CD4-positive, alpha-beta T cell (primary cell): ENCODE data around the gene DOLPP1. TPM values are rescaled to one million over a fixed set of nuclear protein-coding genes. Genes with fewer than 3 reads are reported as not detected.

Experiments
- ATAC-seq: fragments of 200-7000 bp; cut with Tn5 transposase; one replicate; pipeline ENCODE4 v1.10.0; 2022; ENCODE audit warnings: mild to moderate bottlenecking; ENCODE audit not compliant: poor library complexity
- CTCF ChIA-PET: fragments of 350-600 bp; sonication (Branson Sonifier 250); formaldehyde crosslinking; loops from one replicate; lab custom pipeline; 2021; ENCODE audit warnings: antibody characterized with exemption, inconsistent platforms; lab: Charles Lee
- POLR2A ChIA-PET: fragments of 350-600 bp; sonication (Branson Sonifier 250); formaldehyde crosslinking; loops from one replicate; lab custom pipeline; 2021; ENCODE audit warnings: antibody characterized with exemption, inconsistent platforms; lab: Charles Lee
- DNase-seq, 14 experiments: peaks; one replicate each; pipeline ENCODE4 v3.0.0-alpha.2; 2013 to 2020; ENCODE audit warnings: mixed read lengths in 2 of 14
- H3K27ac ChIP-seq, 2 donors: one replicate each; pipeline versions ENCODE4 v1.5.1 to v1.7.0; 2013; ENCODE audit warnings: low read length in 2 of 2, low read depth in 1 of 2, mild to moderate bottlenecking in 1 of 2
- H3K27me3 ChIP-seq, 2 experiments: 1 replicate in 1 of 2; 2 replicates in 1 of 2; pipeline versions ENCODE4 v1.6.1 to v1.7.0; 2013; ENCODE audit warnings: low read length in 2 of 2, control low read depth in 1 of 2, mild to moderate bottlenecking in 1 of 2, moderate library complexity in 1 of 2; ENCODE audit not compliant: insufficient read depth in 2 of 2, control insufficient read depth in 1 of 2
- H3K36me3 ChIP-seq: one replicate; pipeline ENCODE4 v1.6.1; 2013; ENCODE audit warnings: low read length, control low read depth; ENCODE audit not compliant: insufficient read depth
- H3K4me1 ChIP-seq: one replicate; pipeline ENCODE4 v1.6.1; 2013; ENCODE audit warnings: low read length, control low read depth; ENCODE audit not compliant: insufficient read depth
- H3K4me3 ChIP-seq: one replicate; pipeline ENCODE4 v1.5.1; 2013; ENCODE audit warnings: mild to moderate bottlenecking, low read length, moderate library complexity
- H3K9me3 ChIP-seq, 2 experiments: 1 replicate in 1 of 2; 2 replicates in 1 of 2; pipeline versions ENCODE4 v1.6.1 to v1.7.0; 2013; ENCODE audit warnings: low read length in 2 of 2, mild to moderate bottlenecking in 2 of 2, control low read depth in 1 of 2, moderate library complexity in 1 of 2; ENCODE audit not compliant: control insufficient read depth in 1 of 2, insufficient read depth in 1 of 2
- H3K27ac Mint-ChIP-seq: one replicate; pipeline ENCODE4 v1.8.0; 2020; ENCODE audit warnings: mixed read lengths
- H3K27me3 Mint-ChIP-seq: one replicate; pipeline ENCODE4 v1.8.0; 2021; ENCODE audit warnings: mixed read lengths
- H3K36me3 Mint-ChIP-seq: one replicate; pipeline ENCODE4 v1.8.0; 2021; ENCODE audit warnings: low read depth, mixed read lengths
- H3K4me1 Mint-ChIP-seq: one replicate; pipeline ENCODE4 v1.8.0; 2021; ENCODE audit warnings: low read depth, mixed read lengths
- H3K4me3 Mint-ChIP-seq: one replicate; pipeline ENCODE4 v1.8.0; 2020; ENCODE audit warnings: mild to moderate bottlenecking, mixed read lengths
- H3K9me3 Mint-ChIP-seq: one replicate; pipeline ENCODE4 v1.8.0; 2020; ENCODE audit warnings: mixed read lengths
- CTCF ChIP-seq: fragments of 200-600 bp; IDR thresholded peaks from one replicate; pipeline ENCODE4 v1.8.0; 2022; ENCODE audit warnings: antibody characterized with exemption, mild to moderate bottlenecking
- intact Hi-C, 2 experiments: fragments of 100-400 bp; cut with DNase I in 1 of 2; cut with micrococcal nuclease in 1 of 2; formaldehyde crosslinking; loops; one replicate each; pipeline versions ENCODE4 v1.15.1 to v1.9.0; 2023 to 2025; cut with DNase I, micrococcal nuclease
- total RNA-seq, 174 experiments: library from RNA in 2 of 174; stranded (reverse) in 2 of 174; gene quantifications; one replicate each; pipeline ENCODE4 v1.2.3 and lab custom pipeline; 2021 to 2026

Gene DOLPP1
- total RNA-seq, 2 experiments from 2014 or later: 2.7 to 3.6 TPM

GRCh38 chr9:129100383-129101169, 19.7 kb downstream of the DOLPP1 start:
- Histone ChIP-seq H3K4me3 (no peak overlapping the region), H3K27me3 (no peaks in the 10 kb centered on the region), H3K9me3 (no peaks in the 10 kb centered on the region), H3K27ac (no peak overlapping the region), H3K36me3 (peaks cover 2% of the 10 kb centered on the region), H3K4me1 (no peaks in the 10 kb centered on the region)
- no peak for TF ChIP-seq CTCF
- no peak for DNase-seq
- no peaks in the 10 kb centered on the region for H3K36me3 Mint-ChIP-seq
- no peaks in the 10 kb centered on the region for H3K4me1 Mint-ChIP-seq
- intact Hi-C loops: no loop called here
- ATAC-seq: no peak
- H3K4me3 Mint-ChIP-seq: no peak overlapping the region
- no peaks in the 10 kb centered on the region for H3K9me3 Mint-ChIP-seq
- POLR2A ChIA-PET: no interaction called here
- H3K27ac Mint-ChIP-seq: no peak overlapping the region
- CTCF ChIA-PET: no interaction called here
- H3K27me3 Mint-ChIP-seq: no peaks in the 10 kb centered on the region

- ChIA-PET POLR2A (no interaction called here), CTCF (no interaction called here)
- DNase-seq (no peak), ATAC-seq (no peak)
- intact Hi-C loops: no loop called here
- Mint-ChIP-seq H3K36me3 (no peaks in the 10 kb centered on the region), H3K9me3 (no peaks in the 10 kb centered on the region), H3K4me1 (no peaks in the 10 kb centered on the region), H3K27ac (no peak overlapping the region), H3K4me3 (no peak overlapping the region), H3K27me3 (no peaks in the 10 kb centered on the region)
- Histone ChIP-seq H3K9me3 (no peaks in the 10 kb centered on the region), H3K36me3 (peaks cover 2% of the 10 kb centered on the region), H3K4me3 (no peak overlapping the region), H3K27me3 (no peaks in the 10 kb centered on the region), H3K4me1 (no peaks in the 10 kb centered on the region), H3K27ac (no peak overlapping the region)
- no peak for TF ChIP-seq CTCF
Observed at GRCh38 chr9:129101279-129101678, 20.4 kb downstream of the DOLPP1 start.

GRCh38 chr9:129102095-129102525, 21.2 kb downstream of the DOLPP1 start:
- Mint-ChIP-seq H3K27ac (no peak overlapping the region), H3K4me1 (no peaks in the 10 kb centered on the region), H3K36me3 (no peaks in the 10 kb centered on the region), H3K27me3 (no peaks in the 10 kb centered on the region), H3K9me3 (no peaks in the 10 kb centered on the region), H3K4me3 (no peak overlapping the region)
- no peak overlapping the region for H3K4me3 ChIP-seq
- DNase-seq (no peak), ATAC-seq (no peak)
- no peaks in the 10 kb centered on the region for H3K4me1 ChIP-seq
- no peak for TF ChIP-seq CTCF
- intact Hi-C loops: no loop called here
- peaks cover under 1% of the 10 kb centered on the region for H3K36me3 ChIP-seq
- no peaks in the 10 kb centered on the region for H3K27me3 ChIP-seq
- no peaks in the 10 kb centered on the region for H3K9me3 ChIP-seq
- ChIA-PET CTCF (no interaction called here), POLR2A (no interaction called here)
- H3K27ac ChIP-seq: no peak overlapping the region
